ENCODE results near the gene CNTRL. TPM values are rescaled to one million over a fixed set of nuclear protein-coding genes. Genes with fewer than 3 reads are reported as not detected.

The CNTRL gene
- total and polyA plus RNA-seq, 12 donors, result 7.4 to 19.1 (median 9.7) TPM

DNA sequence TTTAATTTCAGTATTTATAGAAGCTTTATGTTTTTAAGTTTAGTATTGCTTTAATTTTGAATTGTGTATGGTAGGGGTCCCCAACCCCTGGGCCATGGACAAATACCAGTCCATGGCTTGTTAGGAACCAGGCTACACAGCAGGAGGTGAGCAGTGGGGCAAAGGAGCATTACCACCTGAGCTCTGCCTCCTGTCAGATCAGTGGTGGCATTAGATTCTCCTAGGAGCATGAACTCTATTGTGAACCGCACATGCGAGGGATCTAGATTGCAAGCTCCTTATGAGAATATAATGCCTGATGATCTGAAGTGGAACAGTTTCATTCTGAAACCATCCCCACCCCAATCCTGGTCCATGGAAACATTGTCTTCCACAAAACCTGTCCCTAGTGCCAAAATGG is 26.6 kb upstream of the CNTRL start:
- no peaks in the 10 kb centered on the region for H3K4me1 ChIP-seq (replicated peaks in 1 of 2)
- H3K27ac ChIP-seq, result no peak overlapping the region
- no peak overlapping the region for H3K4me3 ChIP-seq
- H3K9me3 ChIP-seq (replicated peaks in 1 of 3), result no peaks in the 10 kb centered on the region
- intact Hi-C loops (cut with DNase I), result no loop called here
- TF ChIP-seq CTCF (IDR thresholded peaks at IDR 0.05), result no peak
- TF ChIP-seq POLR2A (IDR thresholded peaks at IDR 0.05), result no peak
- H3K27me3 ChIP-seq, result no peaks in the 10 kb centered on the region
- 94 to 100% (median 98%) methylated on average over 2 of the region's 2 CpGs for WGBS, 4 donors
- H3K36me3 ChIP-seq (replicated peaks in 1 of 2), result no peaks in the 10 kb centered on the region
- no peak for DNase-seq

- intact Hi-C loops (cut with DNase I), result no loop called here
These were observed 26.1 kb upstream of the CNTRL start for GRCh38 chr9:121048618-121049017.

GRCh38 chr9:121050128-121050988 is 24.4 kb upstream of the CNTRL start, which contains the start of gene C5:
Gene C5 (minus strand): TSS chr9:121050275. CDS start chr9:121050246, 29 bp downstream.
- no peak for TF ChIP-seq CTCF (IDR thresholded peaks at IDR 0.05)
- TF ChIP-seq POLR2A (IDR thresholded peaks at IDR 0.05), result no peak
- intact Hi-C loops (cut with DNase I), result loop anchor here in 1 of 2 donors (10.0 kb wide), 1 partner anchor 286 kb away; no protein-coding TSS in a partner anchor
- WGBS, 4 donors, result 86 to 91% (median 88%) methylated on average over 6 of the region's 6 CpGs
- no peaks in the 10 kb centered on the region for H3K4me1 ChIP-seq (replicated peaks in 1 of 2)
- H3K9me3 ChIP-seq (replicated peaks in 1 of 3), result no peaks in the 10 kb centered on the region
- no peaks in the 10 kb centered on the region for H3K36me3 ChIP-seq (replicated peaks in 1 of 2)
- no peaks in the 10 kb centered on the region for H3K27me3 ChIP-seq
- DNase-seq, result no peak
- H3K4me3 ChIP-seq, result no peak within 1 kb of the TSS
- no peak within 1 kb of the TSS for H3K27ac ChIP-seq

More at GRCh38 chr9:121048618-121049017, 26.1 kb upstream of the CNTRL start:
- H3K36me3 ChIP-seq (replicated peaks in 1 of 2), result no peaks in the 10 kb centered on the region
- H3K27me3 ChIP-seq, result no peaks in the 10 kb centered on the region
- no peak overlapping the region for H3K27ac ChIP-seq
- no peak overlapping the region for H3K4me3 ChIP-seq
- no peaks in the 10 kb centered on the region for H3K4me1 ChIP-seq (replicated peaks in 1 of 2)
- H3K9me3 ChIP-seq (replicated peaks in 1 of 3), result no peaks in the 10 kb centered on the region
- TF ChIP-seq CTCF (IDR thresholded peaks at IDR 0.05), result no peak
- TF ChIP-seq POLR2A (IDR thresholded peaks at IDR 0.05), result no peak
- DNase-seq, result no peak

DNA sequence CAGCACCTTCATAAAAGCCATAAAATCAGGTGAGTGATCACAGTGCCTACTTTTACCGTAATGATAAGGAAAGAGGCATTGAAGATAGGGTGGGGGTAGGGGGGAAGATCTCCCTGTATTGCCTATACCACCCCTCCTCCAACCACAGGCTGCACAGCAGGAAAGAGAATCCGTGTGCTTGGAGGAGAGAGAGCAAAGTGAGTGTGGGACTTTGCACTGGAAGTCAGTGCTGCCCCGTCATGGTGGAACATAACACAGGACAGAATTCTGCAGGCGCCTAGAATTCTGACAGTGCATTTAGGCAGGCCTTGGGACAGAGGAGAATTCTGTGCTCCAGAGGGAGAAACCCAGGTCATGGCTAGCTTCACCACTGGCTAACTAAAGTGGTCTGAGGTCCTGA is 21.2 kb upstream of the CNTRL start:
- H3K27ac ChIP-seq, result no peak overlapping the region
- no peaks in the 10 kb centered on the region for H3K36me3 ChIP-seq (replicated peaks in 1 of 2)
- intact Hi-C loops (cut with DNase I), result loop anchor here in 1 of 2 donors (10.0 kb wide), 1 partner anchor 289 kb away; no protein-coding TSS in a partner anchor
- H3K4me3 ChIP-seq, result no peak overlapping the region
- no peaks in the 10 kb centered on the region for H3K4me1 ChIP-seq (replicated peaks in 1 of 2)
- no peak for DNase-seq
- WGBS, 4 donors, result 65 to 92% (median 74%) methylated on average over 4 of the region's 4 CpGs
- TF ChIP-seq POLR2A (IDR thresholded peaks at IDR 0.05) (no peak), CTCF (IDR thresholded peaks at IDR 0.05) (no peak)
- H3K9me3 ChIP-seq (replicated peaks in 1 of 3), result no peaks in the 10 kb centered on the region
- H3K27me3 ChIP-seq, result no peaks in the 10 kb centered on the region
